Suprapubic skin (tissue), 4 donors: Measurements from ENCODE around the gene BMP2. TPM values are rescaled to one million over a fixed set of nuclear protein-coding genes. Genes with fewer than 3 reads are reported as not detected.
A peak's percentile ranks its signal among the peaks of the same experiment; 100 is the strongest.

Experiments
- DNase-seq, 2 donors: peaks; one replicate each; pipeline ENCODE4 v3.0.0-alpha.2; 2019; ENCODE audit warnings: low spot score in 2 of 2
- H3K27ac ChIP-seq: fragments of 200-600 bp; sonication (generic); one replicate; pipeline ENCODE4 v1.5.1; 2019
- H3K27me3 ChIP-seq: fragments of 200-600 bp; sonication (generic); one replicate; pipeline ENCODE4 v1.5.1; 2019
- H3K36me3 ChIP-seq: fragments of 200-600 bp; sonication (generic); one replicate; pipeline ENCODE4 v1.5.1; 2019
- H3K4me1 ChIP-seq: fragments of 200-600 bp; sonication (generic); one replicate; pipeline ENCODE4 v1.5.1; 2019
- H3K4me3 ChIP-seq: fragments of 200-600 bp; sonication (generic); one replicate; pipeline ENCODE4 v1.5.1; 2019; ENCODE audit warnings: mild to moderate bottlenecking
- H3K9me3 ChIP-seq: fragments of 200-600 bp; sonication (generic); one replicate; pipeline ENCODE4 v1.5.1; 2019
- EP300 ChIP-seq: sonication (generic); formaldehyde crosslinking; IDR thresholded peaks from one replicate; pipeline ENCODE4 v1.6.1; 2017; ENCODE audit warnings: antibody characterized with exemption
- POLR2A ChIP-seq, 2 donors: fragments of 450-650 bp; IDR thresholded peaks; one replicate each; pipeline ENCODE4 v1.6.1; 2017; ENCODE audit warnings: antibody characterized with exemption in 2 of 2, mild to moderate bottlenecking in 2 of 2, moderate library complexity in 2 of 2
- POLR2AphosphoS5 ChIP-seq, 3 donors: sonication (generic); formaldehyde crosslinking; IDR thresholded peaks; one replicate each; pipeline ENCODE4 v1.6.1; 2017; ENCODE audit warnings: antibody characterized with exemption in 3 of 3
- WGBS: methylation state at CpG from one replicate; pipeline ENCODE4 v1.1.5; 2018; 5-methylcytosine and 5-hydroxymethylcytosine counted together
- total RNA-seq, 4 donors: library from RNA; depleted of rRNA; stranded (reverse); fragments of >200 nt; gene quantifications; one replicate each; pipeline ENCODE4 v1.1.0, GENCODE V29; 2016
- TF ChIP-seq, protein P1 (sequence below), 2 donors: fragments of 200-600 bp in 1 of 2; fragments of 450-650 bp in 1 of 2; sonication (generic) in 1 of 2; IDR thresholded peaks; one replicate each; pipeline ENCODE4 v1.5.1; 2016 to 2019; ENCODE audit warnings: antibody characterized with exemption in 2 of 2, mild to moderate bottlenecking in 1 of 2, moderate library complexity in 1 of 2

The BMP2 gene
- total RNA-seq, result 10 to 100 TPM; 24.1 to 40.4 (median 29.4) TPM

- Histone ChIP-seq H3K9me3 (no peaks in the 10 kb centered on the region), H3K36me3 (no peaks in the 10 kb centered on the region), H3K4me1 (peaks cover 27% of the 10 kb centered on the region), H3K27me3 (no peaks in the 10 kb centered on the region), H3K27ac (peak within 1 kb of the TSS; percentile 80), H3K4me3 (peak within 1 kb of the TSS; percentile 77)
- peak in 1 of 2 donors; percentile 14 for TF ChIP-seq POLR2A (IDR thresholded peaks at IDR 0.05)
- TF ChIP-seq POLR2AphosphoS5 (IDR thresholded peaks at IDR 0.05), result no peak
- 0% methylated on average over 30 of the region's 112 CpGs for WGBS
- DNase-seq, result peak; percentile 64 to 77
Measured at GRCh38 chr20:6767536-6768227, at the start of gene BMP2. Gene BMP2 (plus strand): TSS chr20:6767686. CDS start chr20:6770127, 2,441 bp downstream.

- Histone ChIP-seq H3K4me3 (no peak overlapping the region), H3K36me3 (no peaks in the 10 kb centered on the region), H3K27ac (no peak overlapping the region), H3K4me1 (no peaks in the 10 kb centered on the region), H3K9me3 (no peaks in the 10 kb centered on the region), H3K27me3 (no peaks in the 10 kb centered on the region)
- DNase-seq, result no peak
- 41% methylated on average over 7 of the region's 7 CpGs for WGBS
- TF ChIP-seq, protein P1, sequence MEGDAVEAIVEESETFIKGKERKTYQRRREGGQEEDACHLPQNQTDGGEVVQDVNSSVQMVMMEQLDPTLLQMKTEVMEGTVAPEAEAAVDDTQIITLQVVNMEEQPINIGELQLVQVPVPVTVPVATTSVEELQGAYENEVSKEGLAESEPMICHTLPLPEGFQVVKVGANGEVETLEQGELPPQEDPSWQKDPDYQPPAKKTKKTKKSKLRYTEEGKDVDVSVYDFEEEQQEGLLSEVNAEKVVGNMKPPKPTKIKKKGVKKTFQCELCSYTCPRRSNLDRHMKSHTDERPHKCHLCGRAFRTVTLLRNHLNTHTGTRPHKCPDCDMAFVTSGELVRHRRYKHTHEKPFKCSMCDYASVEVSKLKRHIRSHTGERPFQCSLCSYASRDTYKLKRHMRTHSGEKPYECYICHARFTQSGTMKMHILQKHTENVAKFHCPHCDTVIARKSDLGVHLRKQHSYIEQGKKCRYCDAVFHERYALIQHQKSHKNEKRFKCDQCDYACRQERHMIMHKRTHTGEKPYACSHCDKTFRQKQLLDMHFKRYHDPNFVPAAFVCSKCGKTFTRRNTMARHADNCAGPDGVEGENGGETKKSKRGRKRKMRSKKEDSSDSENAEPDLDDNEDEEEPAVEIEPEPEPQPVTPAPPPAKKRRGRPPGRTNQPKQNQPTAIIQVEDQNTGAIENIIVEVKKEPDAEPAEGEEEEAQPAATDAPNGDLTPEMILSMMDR (IDR thresholded peaks at IDR 0.05), result no peak
- no peak for TF ChIP-seq POLR2AphosphoS5 (IDR thresholded peaks at IDR 0.05)
- no peak for TF ChIP-seq EP300
- no peak for TF ChIP-seq POLR2A (IDR thresholded peaks at IDR 0.05)
Measured at GRCh38 chr20:6718662-6719368, 48.7 kb upstream of the BMP2 start.

- Histone ChIP-seq H3K27ac (no peak overlapping the region), H3K27me3 (no peaks in the 10 kb centered on the region), H3K36me3 (no peaks in the 10 kb centered on the region), H3K4me1 (no peaks in the 10 kb centered on the region), H3K4me3 (no peak overlapping the region), H3K9me3 (no peaks in the 10 kb centered on the region)
- TF ChIP-seq POLR2AphosphoS5 (IDR thresholded peaks at IDR 0.05) (no peak), EP300 (no peak), POLR2A (IDR thresholded peaks at IDR 0.05) (no peak)
- TF ChIP-seq, protein P1 (IDR thresholded peaks at IDR 0.05), result no peak
- DNase-seq, result no peak
- WGBS, result 80% methylated on average over 4 of the region's 4 CpGs
Measured at GRCh38 chr20:6719369-6719721, 48.1 kb upstream of the BMP2 start.

GRCh38 chr20:6726761-6727160, 40.7 kb upstream of the BMP2 start:
- TF ChIP-seq POLR2A (IDR thresholded peaks at IDR 0.05) (no peak), POLR2AphosphoS5 (IDR thresholded peaks at IDR 0.05) (no peak)
- TF ChIP-seq, protein P1 (IDR thresholded peaks at IDR 0.05), result no peak
- Histone ChIP-seq H3K4me1 (no peaks in the 10 kb centered on the region), H3K4me3 (no peak overlapping the region), H3K27ac (no peak overlapping the region), H3K9me3 (no peaks in the 10 kb centered on the region), H3K36me3 (no peaks in the 10 kb centered on the region), H3K27me3 (no peaks in the 10 kb centered on the region)
- DNase-seq, result no peak
- 69% methylated on average over 1 of the region's 1 CpG for WGBS

GRCh38 chr20:6730672-6731328, 36.7 kb upstream of the BMP2 start:
- H3K27me3 ChIP-seq, result no peaks in the 10 kb centered on the region
- H3K27ac ChIP-seq, result no peak overlapping the region
- H3K4me3 ChIP-seq, result no peak overlapping the region
- no peaks in the 10 kb centered on the region for H3K4me1 ChIP-seq
- TF ChIP-seq EP300 (no peak), POLR2A (IDR thresholded peaks at IDR 0.05) (no peak), POLR2AphosphoS5 (IDR thresholded peaks at IDR 0.05) (no peak)
- TF ChIP-seq, protein P1 (IDR thresholded peaks at IDR 0.05), result no peak
- H3K9me3 ChIP-seq, result no peaks in the 10 kb centered on the region
- H3K36me3 ChIP-seq, result no peaks in the 10 kb centered on the region
- 86% methylated on average over 9 of the region's 9 CpGs for WGBS
- DNase-seq, result no peak
